Ammon's horn (tissue), 1 donor: ENCODE data around the gene ZNHIT3.

ENCODE experiments used
- DNase-seq: peaks from one replicate; pipeline ENCODE4 v3.0.0-alpha.2; 2016; ENCODE audit warnings: low spot score

Gene ZNHIT3

GRCh38 chr17:36512641-36513040 lies 26.2 kb downstream of the ZNHIT3 start:
- DNase-seq, result no peak

- DNase-seq, result no peak
These were observed 28.4 kb downstream of the ZNHIT3 start for GRCh38 chr17:36514856-36515255.

- DNase-seq, result no peak
These were observed 29.4 kb downstream of the ZNHIT3 start for GRCh38 chr17:36515837-36516236.

- no peak for DNase-seq
These were observed 36.6 kb downstream of the ZNHIT3 start for GRCh38 chr17:36523113-36523512.

GRCh38 chr17:36524428-36524876 lies 38.0 kb downstream of the ZNHIT3 start:
- no peak for DNase-seq

- no peak for DNase-seq
These were observed 38.6 kb downstream of the ZNHIT3 start for GRCh38 chr17:36525113-36525512.

GRCh38 chr17:36525888-36526287 lies 39.4 kb downstream of the ZNHIT3 start:
- DNase-seq, result no peak

- no peak for DNase-seq
These were observed 41.3 kb downstream of the ZNHIT3 start for GRCh38 chr17:36527621-36528250.

GRCh38 chr17:36529121-36529520 lies 42.6 kb downstream of the ZNHIT3 start:
- DNase-seq, result no peak

- DNase-seq, result no peak
These were observed 46.0 kb downstream of the ZNHIT3 start for GRCh38 chr17:36532435-36532975.

GRCh38 chr17:36533935-36534839 lies 47.7 kb downstream of the ZNHIT3 start:
- peak; percentile 21 for DNase-seq

GRCh38 chr17:36534840-36535668 lies 48.6 kb downstream of the ZNHIT3 start, which contains the start of the genes MYO19 and PIGW:
Gene MYO19, minus strand, starts transcription at chr17:36534868. Its CDS starts 2,330 bp downstream, at chr17:36532538.
Gene PIGW, plus strand, starts transcription at chr17:36534987. Its CDS starts 2,115 bp downstream, at chr17:36537102.
- DNase-seq, result peak; percentile 88

- DNase-seq, result no peak
These were observed 49.2 kb downstream of the ZNHIT3 start for GRCh38 chr17:36535669-36536081.

GRCh38 chr17:36540696-36541095 lies 54.2 kb downstream of the ZNHIT3 start:
- no peak for DNase-seq

- DNase-seq, result no peak
These were observed 56.3 kb downstream of the ZNHIT3 start for GRCh38 chr17:36542755-36543154.

GRCh38 chr17:36544044-36544306 lies 57.5 kb downstream of the ZNHIT3 start:
- DNase-seq, result no peak

- peak; percentile 93 for DNase-seq
These were observed 58.0 kb downstream of the ZNHIT3 start, which contains the start of gene GGNBP2 for GRCh38 chr17:36544307-36545076. Gene GGNBP2, plus strand, starts transcription at chr17:36544919. Its CDS starts 806 bp downstream, at chr17:36545725.

GRCh38 chr17:36545077-36545464 lies 58.6 kb downstream of the ZNHIT3 start:
- no peak for DNase-seq
